SU-DHL-6 (cell line): Measurements from ENCODE around the gene WSCD2.

Experiments
- EZH2phosphoT487 ChIP-seq: fragments of 200-600 bp; sonication (generic), shearing (Covaris generic); conservative IDR thresholded peaks from 2 replicates; pipeline ENCODE4 v1.6.1; 2018; ENCODE audit warnings: mild to moderate bottlenecking, antibody characterized with exemption, low read length, moderate library complexity, mixed read lengths
- TF ChIP-seq, protein P1 (sequence below): fragments of 200-600 bp; sonication (generic); IDR thresholded peaks from one replicate; pipeline ENCODE4 v1.5.1; 2017; ENCODE audit warnings: antibody characterized with exemption, mild to moderate bottlenecking, low read length, moderate library complexity; ENCODE audit not compliant: insufficient read depth, poor library complexity, severe bottlenecking

DNA sequence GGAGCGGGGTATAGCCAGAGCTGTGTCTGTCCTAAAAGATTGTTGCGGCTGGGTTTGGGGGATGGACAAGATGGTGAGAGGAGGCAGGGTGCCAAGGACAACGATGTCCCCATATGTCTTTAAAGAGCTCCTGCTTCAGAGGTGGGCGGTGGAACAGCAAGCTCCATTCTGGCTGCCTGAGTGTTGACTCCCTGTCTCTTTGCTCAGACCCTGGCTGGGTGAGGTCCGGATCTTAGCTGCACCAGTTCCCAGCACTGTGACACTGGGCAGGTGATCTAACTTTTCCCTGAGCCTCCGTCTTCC lies 8.3 kb upstream of the WSCD2 start:
- TF ChIP-seq, protein P1, sequence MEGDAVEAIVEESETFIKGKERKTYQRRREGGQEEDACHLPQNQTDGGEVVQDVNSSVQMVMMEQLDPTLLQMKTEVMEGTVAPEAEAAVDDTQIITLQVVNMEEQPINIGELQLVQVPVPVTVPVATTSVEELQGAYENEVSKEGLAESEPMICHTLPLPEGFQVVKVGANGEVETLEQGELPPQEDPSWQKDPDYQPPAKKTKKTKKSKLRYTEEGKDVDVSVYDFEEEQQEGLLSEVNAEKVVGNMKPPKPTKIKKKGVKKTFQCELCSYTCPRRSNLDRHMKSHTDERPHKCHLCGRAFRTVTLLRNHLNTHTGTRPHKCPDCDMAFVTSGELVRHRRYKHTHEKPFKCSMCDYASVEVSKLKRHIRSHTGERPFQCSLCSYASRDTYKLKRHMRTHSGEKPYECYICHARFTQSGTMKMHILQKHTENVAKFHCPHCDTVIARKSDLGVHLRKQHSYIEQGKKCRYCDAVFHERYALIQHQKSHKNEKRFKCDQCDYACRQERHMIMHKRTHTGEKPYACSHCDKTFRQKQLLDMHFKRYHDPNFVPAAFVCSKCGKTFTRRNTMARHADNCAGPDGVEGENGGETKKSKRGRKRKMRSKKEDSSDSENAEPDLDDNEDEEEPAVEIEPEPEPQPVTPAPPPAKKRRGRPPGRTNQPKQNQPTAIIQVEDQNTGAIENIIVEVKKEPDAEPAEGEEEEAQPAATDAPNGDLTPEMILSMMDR, result no peak
- TF ChIP-seq EZH2phosphoT487, result no peak
